Kidney (tissue), 14 donors: ENCODE data around the gene TAF8. TPM values are rescaled to one million over a fixed set of nuclear protein-coding genes. Genes with fewer than 3 reads are reported as not detected.

Experiments used
- DNase-seq, 5 donors: peaks; one replicate each; pipeline ENCODE4 v3.0.0-alpha.2; 2013 to 2020
- FAIRE-seq: peaks from 2 replicates; lab custom pipeline; 2012; peaks lifted over from hg19 to GRCh38; lab: Jason Lieb, UNC
- H3K27ac ChIP-seq, 2 donors: one replicate each; pipeline ENCODE4 v1.7.0; 2013; ENCODE audit warnings: low read depth in 2 of 2, low read length in 2 of 2, inconsistent platforms in 1 of 2
- H3K27me3 ChIP-seq: one replicate; pipeline ENCODE4 v1.7.1; 2013; ENCODE audit warnings: low read length, inconsistent platforms; ENCODE audit not compliant: control insufficient read depth, insufficient read depth
- H3K36me3 ChIP-seq, 3 donors: one replicate each; pipeline versions ENCODE4 v1.7.0 to v1.7.1; 2013; ENCODE audit warnings: low read length in 3 of 3, control low read depth in 1 of 3, inconsistent platforms in 1 of 3; ENCODE audit not compliant: insufficient read depth in 3 of 3, control insufficient read depth in 2 of 3
- H3K4me1 ChIP-seq, 3 donors: one replicate each; pipeline versions ENCODE4 v1.7.0 to v1.7.1; 2013; ENCODE audit warnings: low read length in 3 of 3, inconsistent platforms in 1 of 3, low read depth in 1 of 3; ENCODE audit not compliant: control insufficient read depth in 2 of 3, insufficient read depth in 2 of 3
- H3K4me3 ChIP-seq, 3 donors: one replicate each; pipeline versions ENCODE4 v1.7.0 to v1.8.1; 2013; ENCODE audit warnings: low read length in 3 of 3, control low read depth in 1 of 3, inconsistent platforms in 1 of 3
- H3K9ac ChIP-seq, 3 donors: one replicate each; pipeline versions ENCODE4 v1.7.0 to v1.7.1; 2013; ENCODE audit warnings: low read length in 3 of 3, control low read depth in 1 of 3, inconsistent platforms in 1 of 3
- H3K9me3 ChIP-seq, 3 donors: one replicate each; pipeline versions ENCODE4 v1.7.0 to v1.7.1; 2013; ENCODE audit warnings: low read length in 3 of 3, control low read depth in 1 of 3, inconsistent platforms in 1 of 3; ENCODE audit not compliant: control insufficient read depth in 2 of 3, insufficient read depth in 1 of 3
- CTCF ChIP-seq: IDR thresholded peaks from 3 replicates; pipeline ENCODE4 v1.5.1; 2012; ENCODE audit warnings: mild to moderate bottlenecking, moderate library complexity, borderline replicate concordance; ENCODE audit not compliant: insufficient read depth; ENCODE audit errors: extremely low read depth
- intact Hi-C: fragments of 100-400 bp; cut with DNase I; formaldehyde crosslinking; loops from one replicate; pipeline ENCODE4 v1.11.1; 2022
- polyA plus RNA-seq: library from polyadenylated mRNA; stranded (reverse); fragments of 350-450 nt; fragmentation: Illumina TruSeq; extraction: RNeasy Lipid Tissue Mini Kit (QIAGEN cat#74804); gene quantifications from one replicate; pipeline ENCODE4 v1.2.3, GENCODE V29; 2014; ENCODE audit warnings: low read depth, low replicate concordance; ENCODE audit not compliant: insufficient read depth
- total RNA-seq: library from RNA; stranded (reverse); fragmentation: NEBNext Ultra II Directional; extraction: Animal tissue kit (Norgen Biotek cat#: 25700); gene quantifications from one replicate; pipeline ENCODE4 v1.2.1, GENCODE V29; 2021
- donor health status: control.
- donor health status: control.
- donor health status: control.
- donor health status: control.
- donor health status: control.
- donor health status: DM: yes; HTN: yes; CAD: no.
- donor health status: Normal renal cell carcinoma (clear cell type).

TAF8 gene
- total and polyA plus RNA-seq, 2 donors from 2014 or later = 16.3 to 32.0 TPM

GRCh38 chr6:42136508-42137193 is 86.3 kb downstream of the TAF8 start:
- Histone ChIP-seq H3K36me3 (no peaks in the 10 kb centered on the region), H3K4me3 (no peak overlapping the region), H3K27ac (no peak overlapping the region), H3K9ac (no peak overlapping the region), H3K27me3 (no peaks in the 10 kb centered on the region), H3K9me3 (no peaks in the 10 kb centered on the region), H3K4me1 (peaks cover 2 to 16% (median 12%) of the 10 kb centered on the region in 3 donors)
- intact Hi-C loops = no loop called here
- no peak for TF ChIP-seq CTCF
- peak; percentile 56 to 78 (median 68) for DNase-seq
- FAIRE-seq = no peak

Other genes starting within 250 kb of the TAF8 start
- 3.4 TPM for gene USP49, start 155.1 kb upstream of the TAF8 start, total RNA-seq
- gene USP49, start 155.1 kb upstream of the TAF8 start, polyA plus RNA-seq = 1.1 TPM
- 22.0 TPM for gene MED20, start 129.4 kb upstream of the TAF8 start, total RNA-seq
- 15.1 TPM for gene MED20, start 129.4 kb upstream of the TAF8 start, polyA plus RNA-seq
- 14.3 TPM for gene BYSL, start 129.0 kb upstream of the TAF8 start, total RNA-seq
- 10.1 TPM for gene BYSL, start 129.0 kb upstream of the TAF8 start, polyA plus RNA-seq
- gene CCND3, start 108.7 kb upstream of the TAF8 start, total RNA-seq = 139 TPM
- gene CCND3, start 108.7 kb upstream of the TAF8 start, polyA plus RNA-seq = 42.1 TPM
- gene C6orf132, start 92.1 kb downstream of the TAF8 start, total RNA-seq = 42.7 TPM
- gene C6orf132, start 92.1 kb downstream of the TAF8 start, polyA plus RNA-seq = 5.6 TPM
- gene GUCA1A, start 122.8 kb downstream of the TAF8 start, total RNA-seq = not detected
- gene GUCA1A, start 122.8 kb downstream of the TAF8 start, polyA plus RNA-seq = not detected
- 0.60 TPM for gene GUCA1B, start 144.4 kb downstream of the TAF8 start, total RNA-seq
- not detected for gene GUCA1B, start 144.4 kb downstream of the TAF8 start, polyA plus RNA-seq
- gene MRPS10, start 167.3 kb downstream of the TAF8 start, total RNA-seq = 28.0 TPM
- gene MRPS10, start 167.3 kb downstream of the TAF8 start, polyA plus RNA-seq = 39.6 TPM